Stomach (tissue), 9 donors: Measurements from ENCODE around the gene ATP2B1. TPM values are rescaled to one million over a fixed set of nuclear protein-coding genes. Genes with fewer than 3 reads are reported as not detected.
A peak's percentile ranks its signal among the peaks of the same experiment; 100 is the strongest.

ENCODE experiments used
- DNase-seq, 2 donors: peaks; one replicate each; pipeline versions ENCODE4 v3.0.0 to v3.0.0-alpha.2; 2013 to 2019
- H3K27ac ChIP-seq, 5 donors: fragments of 200-600 bp in 4 of 5; sonication (generic) in 4 of 5; one replicate each; pipeline ENCODE4 v1.5.1; 2013 to 2019; ENCODE audit warnings: mild to moderate bottlenecking in 1 of 5, moderate library complexity in 1 of 5
- H3K27me3 ChIP-seq, 3 donors: fragments of 200-600 bp; sonication (generic); one replicate each; pipeline ENCODE4 v1.5.1; 2017 to 2019; ENCODE audit warnings: mixed run types in 1 of 3
- H3K36me3 ChIP-seq, 4 donors: fragments of 200-600 bp; sonication (generic); 1 replicate in 3 of 4; 2 replicates in 1 of 4; pipeline ENCODE4 v1.5.1; 2016 to 2019
- H3K4me1 ChIP-seq, 4 donors: fragments of 200-600 bp; sonication (generic); one replicate each; pipeline ENCODE4 v1.5.1; 2016 to 2019
- H3K4me3 ChIP-seq, 4 donors: fragments of 200-600 bp; sonication (generic) in 3 of 4; one replicate each; pipeline ENCODE4 v1.5.1; 2016 to 2019; ENCODE audit warnings: mild to moderate bottlenecking in 1 of 4
- H3K9me3 ChIP-seq, 4 donors: fragments of 200-600 bp; sonication (generic); one replicate each; pipeline ENCODE4 v1.5.1; 2016 to 2019
- EP300 ChIP-seq: sonication (generic); formaldehyde crosslinking; IDR thresholded peaks from one replicate; pipeline ENCODE4 v1.6.1; 2017; ENCODE audit warnings: antibody characterized with exemption
- POLR2A ChIP-seq, 4 donors: fragments of 450-650 bp; IDR thresholded peaks; one replicate each; pipeline ENCODE4 v1.6.1; 2016; ENCODE audit warnings: antibody characterized with exemption in 4 of 4, control low read depth in 2 of 4, mild to moderate bottlenecking in 1 of 4, moderate library complexity in 1 of 4
- POLR2AphosphoS5 ChIP-seq, 3 donors: sonication (generic); formaldehyde crosslinking; IDR thresholded peaks; one replicate each; pipeline ENCODE4 v1.6.1; 2016; ENCODE audit warnings: antibody characterized with exemption in 3 of 3
- WGBS, 5 donors: extraction: QIAGEN DNeasy Blood & Tissue Kit in 3 of 5; methylation state at CpG; one replicate each; pipeline versions ENCODE4 v1.1.5 to v1.1.7; 2013 to 2018; 5-methylcytosine and 5-hydroxymethylcytosine counted together
- intact Hi-C: fragments of 100-400 bp; cut with DNase I; formaldehyde crosslinking; loops from one replicate; pipeline ENCODE4 v1.15.1; 2023; ENCODE audit warnings: low total_unique reads
- polyA plus RNA-seq, 3 donors: library from polyadenylated mRNA; stranded (reverse); fragments of 200-250 nt; gene quantifications; one replicate each; pipeline ENCODE4 v1.2.3, GENCODE V29; 2013
- total RNA-seq, 5 donors: library from RNA; depleted of rRNA; stranded (reverse); fragments of >200 nt; gene quantifications; one replicate each; pipeline versions ENCODE4 v1.1.0 to v1.2.3, GENCODE V29; 2014 to 2016
- TF ChIP-seq, protein P1 (sequence below), 7 experiments: fragments of 450-650 bp in 4 of 7; fragments of 200-600 bp in 3 of 7; sonication (generic) in 3 of 7; IDR thresholded peaks; one replicate each; pipeline ENCODE4 v1.5.1; 2016 to 2019; ENCODE audit warnings: antibody characterized with exemption in 7 of 7, control low read depth in 2 of 7, mild to moderate bottlenecking in 1 of 7
- donor health status: healthy with polysubstance abuse.
- donor health status: Bipolar disorder and iron deficiency.
- donor health status: healthy.

Gene ATP2B1
- total and polyA plus RNA-seq, 8 donors: 3.5 to 84.1 (median 18.6) TPM

- TF ChIP-seq POLR2AphosphoS5 (IDR thresholded peaks at IDR 0.05): no peak
- TF ChIP-seq, protein P1, sequence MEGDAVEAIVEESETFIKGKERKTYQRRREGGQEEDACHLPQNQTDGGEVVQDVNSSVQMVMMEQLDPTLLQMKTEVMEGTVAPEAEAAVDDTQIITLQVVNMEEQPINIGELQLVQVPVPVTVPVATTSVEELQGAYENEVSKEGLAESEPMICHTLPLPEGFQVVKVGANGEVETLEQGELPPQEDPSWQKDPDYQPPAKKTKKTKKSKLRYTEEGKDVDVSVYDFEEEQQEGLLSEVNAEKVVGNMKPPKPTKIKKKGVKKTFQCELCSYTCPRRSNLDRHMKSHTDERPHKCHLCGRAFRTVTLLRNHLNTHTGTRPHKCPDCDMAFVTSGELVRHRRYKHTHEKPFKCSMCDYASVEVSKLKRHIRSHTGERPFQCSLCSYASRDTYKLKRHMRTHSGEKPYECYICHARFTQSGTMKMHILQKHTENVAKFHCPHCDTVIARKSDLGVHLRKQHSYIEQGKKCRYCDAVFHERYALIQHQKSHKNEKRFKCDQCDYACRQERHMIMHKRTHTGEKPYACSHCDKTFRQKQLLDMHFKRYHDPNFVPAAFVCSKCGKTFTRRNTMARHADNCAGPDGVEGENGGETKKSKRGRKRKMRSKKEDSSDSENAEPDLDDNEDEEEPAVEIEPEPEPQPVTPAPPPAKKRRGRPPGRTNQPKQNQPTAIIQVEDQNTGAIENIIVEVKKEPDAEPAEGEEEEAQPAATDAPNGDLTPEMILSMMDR (IDR thresholded peaks at IDR 0.05): no peak
- no peak for TF ChIP-seq POLR2A (IDR thresholded peaks at IDR 0.05)
- TF ChIP-seq EP300: no peak
- Histone ChIP-seq H3K9me3 (no peaks in the 10 kb centered on the region), H3K4me1 (peaks cover 0 to 17% (median 2%) of the 10 kb centered on the region in 4 donors), H3K4me3 (no peak overlapping the region), H3K27ac (no peak overlapping the region), H3K27me3 (no peaks in the 10 kb centered on the region), H3K36me3 (no peaks in the 10 kb centered on the region)
- intact Hi-C loops: no loop called here
- whole genome bisulfite sequencing, 5 donors: 79 to 89% (median 86%) methylated on average over 4 of the region's 4 CpGs
- no peak for DNase-seq
Measured at GRCh38 chr12:89671469-89671868, 37.2 kb downstream of the ATP2B1 start.

GRCh38 chr12:89669197-89669596 is 39.4 kb downstream of the ATP2B1 start:
- intact Hi-C loops: no loop called here
- TF ChIP-seq POLR2A (IDR thresholded peaks at IDR 0.05) (no peak), POLR2AphosphoS5 (IDR thresholded peaks at IDR 0.05) (no peak), EP300 (no peak)
- TF ChIP-seq, protein P1 (IDR thresholded peaks at IDR 0.05): no peak
- H3K27ac ChIP-seq: no peak overlapping the region
- no peaks in the 10 kb centered on the region for H3K9me3 ChIP-seq
- H3K4me3 ChIP-seq: no peak overlapping the region
- H3K36me3 ChIP-seq: no peaks in the 10 kb centered on the region
- DNase-seq: no peak
- no peaks in the 10 kb centered on the region for H3K27me3 ChIP-seq
- WGBS, 5 donors: 82 to 92% (median 91%) methylated on average over 6 of the region's 6 CpGs
- H3K4me1 ChIP-seq: peaks cover 0 to 34% (median 8%) of the 10 kb centered on the region in 4 donors

GRCh38 chr12:89665556-89665955 is 43.1 kb downstream of the ATP2B1 start:
- 45 to 79% (median 69%) methylated on average over 1 of the region's 1 CpG for WGBS, 5 donors

GRCh38 chr12:89664441-89664840 is 44.2 kb downstream of the ATP2B1 start:
- Histone ChIP-seq H3K4me3 (no peak overlapping the region), H3K9me3 (no peaks in the 10 kb centered on the region), H3K4me1 (peaks cover 15 to 46% (median 30%) of the 10 kb centered on the region in 4 donors), H3K36me3 (no peaks in the 10 kb centered on the region), H3K27me3 (no peaks in the 10 kb centered on the region), H3K27ac (no peak overlapping the region)
- no peak for DNase-seq
- TF ChIP-seq POLR2AphosphoS5 (IDR thresholded peaks at IDR 0.05): no peak
- TF ChIP-seq EP300: no peak
- TF ChIP-seq, protein P1 (IDR thresholded peaks at IDR 0.05): no peak
- no peak for TF ChIP-seq POLR2A (IDR thresholded peaks at IDR 0.05)
- 63 to 74% (median 73%) methylated on average over 1 of the region's 1 CpG for WGBS, 5 donors
- intact Hi-C loops: no loop called here

More at GRCh38 chr12:89665556-89665955, 43.1 kb downstream of the ATP2B1 start:
- Histone ChIP-seq H3K4me1 (peaks cover 15 to 46% (median 30%) of the 10 kb centered on the region in 4 donors), H3K27me3 (no peaks in the 10 kb centered on the region), H3K27ac (no peak overlapping the region), H3K9me3 (no peaks in the 10 kb centered on the region), H3K4me3 (no peak overlapping the region), H3K36me3 (no peaks in the 10 kb centered on the region)
- DNase-seq: peak in 1 of 2 donors; percentile 28
- intact Hi-C loops: no loop called here
- TF ChIP-seq EP300 (no peak), POLR2A (IDR thresholded peaks at IDR 0.05) (no peak), POLR2AphosphoS5 (IDR thresholded peaks at IDR 0.05) (no peak)
- TF ChIP-seq, protein P1 (IDR thresholded peaks at IDR 0.05): no peak
